Activated CD4-positive, alpha-beta T cell treated with anti-CD3 and anti-CD28 coated beads for 24 hours (primary cell): Measurements from ENCODE around the gene CHMP1A.

Experiments
- DNase-seq, 2 donors: peaks; one replicate each; pipeline ENCODE4 v3.0.0-alpha.2; 2020; ENCODE audit warnings: low read depth in 2 of 2

The CHMP1A gene

GRCh38 chr16:89605186-89605970 lies 52.1 kb downstream of the CHMP1A start:
- DNase-seq = no peak

GRCh38 chr16:89604764-89605163 lies 52.7 kb downstream of the CHMP1A start:
- no peak for DNase-seq

- DNase-seq = no peak
Observed at GRCh38 chr16:89602952-89603590, 54.4 kb downstream of the CHMP1A start.

- DNase-seq = peak; percentile 53 to 55
Observed at GRCh38 chr16:89602273-89602951, 55.1 kb downstream of the CHMP1A start.

GRCh38 chr16:89601906-89602272 lies 55.6 kb downstream of the CHMP1A start:
- DNase-seq = no peak

GRCh38 chr16:89600956-89601355 lies 56.6 kb downstream of the CHMP1A start:
- no peak for DNase-seq

GRCh38 chr16:89600427-89600826 lies 57.1 kb downstream of the CHMP1A start:
- no peak for DNase-seq

- DNase-seq = no peak
Observed at GRCh38 chr16:89599902-89600301, 57.6 kb downstream of the CHMP1A start.

- DNase-seq = no peak
Observed at GRCh38 chr16:89599451-89599858, 58.1 kb downstream of the CHMP1A start.

GRCh38 chr16:89598199-89598598 lies 59.3 kb downstream of the CHMP1A start:
- DNase-seq = no peak

GRCh38 chr16:89596957-89597649 lies 60.4 kb downstream of the CHMP1A start:
- DNase-seq = no peak

GRCh38 chr16:89596061-89596689 lies 61.3 kb downstream of the CHMP1A start:
- DNase-seq = no peak

- no peak for DNase-seq
Observed at GRCh38 chr16:89595330-89596060, 62.0 kb downstream of the CHMP1A start.
